A549 treated with CORT108297 at 1 μM for 4 hours (cell line): ENCODE data around the gene ZC4H2. TPM values are rescaled to one million over a fixed set of nuclear protein-coding genes. Genes with fewer than 3 reads are reported as not detected.

Experiments used
- total RNA-seq: library from RNA; stranded (reverse); fragments of 200-300 nt; extraction: Qiagen RNA extraction; gene quantifications from 5 replicates; pipeline ENCODE4 v1.2.3, GENCODE V29; 2022

ZC4H2 gene
- total RNA-seq, result 1.9 to 2.2 TPM (median 2.0 TPM) in 5 replicates

GRCh38 chrX:64975989-64976672, at the start of gene ZC4H2:
ZC4H2 (minus strand) TSS chrX:64976450; CDS start chrX:64976377, 73 bp downstream.

Other genes starting within 250 kb of the ZC4H2 start
- gene ZC3H12B, start 58.4 kb upstream of the ZC4H2 start, total RNA-seq, result not detected in 5 replicates